Duodenal mucosa (tissue), 2 donors: Measurements from ENCODE around the gene NMNAT2.
"Not testable (repeated sequence)": the region's sequence is repeated elsewhere in the genome, so short reads cannot be mapped to it uniquely, and the experiment has no call there.

Source experiments
- H3K27ac ChIP-seq: one replicate; pipeline ENCODE4 v1.7.0; 2013; ENCODE audit warnings: low read depth, low read length
- H3K27me3 ChIP-seq, 2 donors: one replicate each; pipeline ENCODE4 v1.7.0; 2013; ENCODE audit warnings: low read length in 2 of 2, control low read depth in 1 of 2; ENCODE audit not compliant: insufficient read depth in 2 of 2, control insufficient read depth in 1 of 2
- H3K36me3 ChIP-seq, 2 donors: one replicate each; pipeline ENCODE4 v1.7.0; 2013; ENCODE audit warnings: low read length in 2 of 2, control low read depth in 1 of 2; ENCODE audit not compliant: insufficient read depth in 2 of 2, control insufficient read depth in 1 of 2
- H3K4me1 ChIP-seq, 2 donors: one replicate each; pipeline ENCODE4 v1.7.0; 2013; ENCODE audit warnings: low read length in 2 of 2, control low read depth in 1 of 2; ENCODE audit not compliant: insufficient read depth in 2 of 2, control insufficient read depth in 1 of 2
- H3K4me3 ChIP-seq, 2 donors: one replicate each; pipeline ENCODE4 v1.7.0; 2013; ENCODE audit warnings: low read length in 2 of 2, low read depth in 1 of 2
- H3K9ac ChIP-seq, 2 donors: one replicate each; pipeline ENCODE4 v1.7.0; 2013; ENCODE audit warnings: low read length in 2 of 2, low read depth in 1 of 2
- H3K9me3 ChIP-seq, 2 donors: one replicate each; pipeline ENCODE4 v1.7.0; 2013; ENCODE audit warnings: low read length in 2 of 2, control low read depth in 1 of 2; ENCODE audit not compliant: control insufficient read depth in 1 of 2

NMNAT2 gene

DNA sequence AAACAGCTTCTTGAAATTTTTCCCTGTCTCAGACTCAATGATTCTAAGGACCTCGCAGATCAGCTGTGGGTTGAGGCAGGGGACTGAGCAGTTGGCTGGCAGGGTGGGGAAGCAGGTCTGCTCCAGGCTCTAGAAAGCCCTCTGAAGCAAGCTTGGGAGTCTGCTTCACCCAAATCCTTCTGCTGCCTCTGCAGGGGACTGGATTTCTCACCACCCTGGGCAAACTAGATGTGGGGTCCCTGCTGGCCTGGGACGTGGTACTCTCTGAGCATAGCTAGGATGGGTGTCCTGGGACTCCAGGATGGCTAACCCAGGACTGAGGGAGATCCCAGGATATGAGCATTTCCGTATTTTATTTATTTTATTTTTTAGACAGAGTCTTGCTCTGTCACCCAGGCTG, 142.9 kb downstream of the NMNAT2 start:
- Histone ChIP-seq H3K9ac (no peak overlapping the region), H3K27ac (no peak overlapping the region), H3K4me3 (no peak overlapping the region), H3K9me3 (no peaks in the 10 kb centered on the region), H3K36me3 (no peaks in the 10 kb centered on the region), H3K27me3 (no peaks in the 10 kb centered on the region), H3K4me1 (no peaks in the 10 kb centered on the region)

DNA sequence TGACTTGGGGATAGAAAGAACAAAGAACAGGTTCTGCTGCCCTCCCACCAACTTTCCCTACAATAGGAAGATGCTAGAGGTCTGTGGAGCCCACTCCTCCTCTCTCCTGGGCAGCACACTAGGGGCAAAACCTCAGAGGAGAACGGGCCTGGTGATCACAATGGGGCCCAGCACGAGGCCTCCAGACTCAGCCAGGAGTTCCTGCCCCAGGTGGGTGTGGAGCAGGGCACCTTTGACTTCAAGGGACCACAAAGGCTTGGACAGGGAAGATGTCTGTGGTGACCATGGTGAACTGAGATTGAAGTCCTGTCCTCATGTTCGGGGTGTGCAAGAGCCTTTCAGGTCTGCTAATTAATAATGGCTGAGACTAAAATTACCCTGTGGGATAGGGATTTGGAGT, 143.3 kb downstream of the NMNAT2 start:
- Histone ChIP-seq H3K36me3 (no peaks in the 10 kb centered on the region), H3K27ac (no peak overlapping the region), H3K4me1 (no peaks in the 10 kb centered on the region)

DNA sequence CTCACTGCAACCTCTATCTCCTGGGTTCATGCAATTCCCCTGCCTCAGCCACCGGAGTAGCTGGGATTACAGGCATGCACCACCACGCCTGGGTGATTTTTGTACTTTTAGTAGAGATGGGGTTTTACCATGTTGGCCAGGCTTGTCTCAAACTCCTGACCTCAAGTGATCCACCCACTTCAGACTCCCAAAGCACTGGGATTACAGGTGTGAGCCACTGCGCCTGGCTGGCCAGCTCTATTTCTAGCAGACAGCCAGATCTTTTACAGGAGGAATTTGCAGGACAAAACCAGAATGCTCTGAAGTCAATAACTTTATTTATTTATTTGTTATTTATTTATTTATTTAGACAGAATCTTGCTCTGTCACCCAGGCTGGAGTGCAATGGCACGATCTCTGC, 144.2 kb downstream of the NMNAT2 start:
- not testable (repeated sequence) for H3K36me3 ChIP-seq, H3K27ac ChIP-seq, H3K4me1 ChIP-seq, H3K4me3 ChIP-seq, H3K9ac ChIP-seq, H3K9me3 ChIP-seq, H3K27me3 ChIP-seq

More for the DNA sequence above, 143.3 kb downstream of the NMNAT2 start:
- no peak overlapping the region for H3K9ac ChIP-seq
- H3K27me3 ChIP-seq = no peaks in the 10 kb centered on the region
- H3K4me3 ChIP-seq = no peak overlapping the region
- H3K9me3 ChIP-seq = no peaks in the 10 kb centered on the region

DNA sequence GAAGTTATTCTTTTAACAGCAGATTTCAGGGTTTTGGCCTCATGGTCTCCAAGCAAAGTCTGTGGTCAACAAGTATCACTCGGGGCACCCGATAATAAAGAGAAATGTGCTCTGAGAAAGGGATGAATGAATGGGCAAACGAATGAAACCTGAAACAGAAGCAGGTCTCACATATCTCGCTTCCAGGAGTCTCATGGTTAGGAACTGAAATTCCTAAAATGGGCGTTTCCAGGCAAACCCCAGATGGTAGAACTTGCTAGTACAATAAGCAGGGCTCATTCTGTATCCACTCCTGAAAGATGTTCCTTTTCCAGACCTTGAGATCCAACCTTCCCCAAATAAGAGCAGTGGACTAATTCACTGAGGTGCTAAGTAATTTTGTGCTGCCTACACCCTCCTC, 144.9 kb downstream of the NMNAT2 start:
- H3K27ac ChIP-seq = no peak overlapping the region
- no peaks in the 10 kb centered on the region for H3K4me1 ChIP-seq
- no peak overlapping the region for H3K4me3 ChIP-seq
- no peak overlapping the region for H3K9ac ChIP-seq
- H3K27me3 ChIP-seq = no peaks in the 10 kb centered on the region
- H3K36me3 ChIP-seq = no peaks in the 10 kb centered on the region
- no peaks in the 10 kb centered on the region for H3K9me3 ChIP-seq

DNA sequence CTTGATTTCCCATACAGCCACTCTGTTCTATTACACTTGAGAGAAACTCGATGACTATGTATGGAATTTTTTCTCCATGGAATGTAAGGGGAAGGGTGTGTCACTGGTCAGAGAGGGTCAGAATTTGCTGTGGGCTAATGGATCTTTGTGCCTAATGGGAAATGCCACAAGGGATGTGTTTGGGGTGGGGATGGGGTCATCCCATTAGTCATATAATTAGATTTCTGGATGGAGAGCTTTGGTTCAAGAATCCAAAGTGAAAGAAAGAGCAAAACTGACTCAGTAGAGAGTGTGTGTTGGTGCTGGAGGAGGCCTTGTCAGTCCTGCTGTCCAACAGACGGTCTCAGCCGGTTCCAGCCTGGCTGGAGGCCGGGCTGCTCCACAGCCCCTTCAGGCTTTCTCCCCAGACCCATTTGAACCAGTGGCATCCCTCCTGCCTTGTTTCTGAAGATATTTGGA, 145.8 kb downstream of the NMNAT2 start:
- H3K27me3 ChIP-seq = no peaks in the 10 kb centered on the region
- H3K27ac ChIP-seq = no peak overlapping the region
- no peak overlapping the region for H3K9ac ChIP-seq
- no peaks in the 10 kb centered on the region for H3K36me3 ChIP-seq
- no peak overlapping the region for H3K4me3 ChIP-seq
- peaks cover 0 to 4% of the 10 kb centered on the region in 2 donors for H3K4me1 ChIP-seq
- H3K9me3 ChIP-seq = no peaks in the 10 kb centered on the region

DNA sequence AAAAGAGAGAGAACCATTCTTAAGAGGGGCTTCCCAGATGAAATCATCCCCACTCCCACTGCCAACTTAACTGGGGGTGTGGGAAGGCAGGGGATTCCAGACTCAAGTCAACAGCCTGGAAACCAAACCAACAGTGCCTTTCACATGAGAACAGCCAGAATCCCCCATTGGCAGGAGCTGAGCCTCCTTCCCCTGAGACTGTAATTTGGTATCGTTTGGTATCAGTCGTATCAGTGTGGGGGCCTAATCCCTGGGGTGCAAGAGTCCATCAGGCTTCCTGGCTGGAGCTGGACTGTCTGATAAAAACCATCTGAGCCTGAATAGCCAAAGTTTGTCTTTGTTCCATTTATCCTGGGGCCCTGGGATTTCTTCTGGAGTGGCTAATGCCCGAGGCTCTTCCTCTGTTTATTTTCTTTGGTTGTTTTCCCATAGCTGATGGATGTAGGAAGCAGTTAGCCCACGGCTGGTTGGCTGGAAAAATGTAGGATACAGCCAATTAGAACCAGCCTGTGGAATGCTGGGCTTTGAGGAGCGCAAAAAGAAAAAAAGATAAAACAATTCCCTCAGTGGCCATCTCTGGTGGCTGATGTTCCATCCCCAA, 147.5 kb downstream of the NMNAT2 start:
- Histone ChIP-seq H3K4me3 (no peak overlapping the region), H3K27me3 (no peaks in the 10 kb centered on the region), H3K4me1 (peaks cover 0 to 4% of the 10 kb centered on the region in 2 donors), H3K9me3 (no peaks in the 10 kb centered on the region), H3K27ac (no peak overlapping the region), H3K36me3 (no peaks in the 10 kb centered on the region), H3K9ac (no peak overlapping the region)

DNA sequence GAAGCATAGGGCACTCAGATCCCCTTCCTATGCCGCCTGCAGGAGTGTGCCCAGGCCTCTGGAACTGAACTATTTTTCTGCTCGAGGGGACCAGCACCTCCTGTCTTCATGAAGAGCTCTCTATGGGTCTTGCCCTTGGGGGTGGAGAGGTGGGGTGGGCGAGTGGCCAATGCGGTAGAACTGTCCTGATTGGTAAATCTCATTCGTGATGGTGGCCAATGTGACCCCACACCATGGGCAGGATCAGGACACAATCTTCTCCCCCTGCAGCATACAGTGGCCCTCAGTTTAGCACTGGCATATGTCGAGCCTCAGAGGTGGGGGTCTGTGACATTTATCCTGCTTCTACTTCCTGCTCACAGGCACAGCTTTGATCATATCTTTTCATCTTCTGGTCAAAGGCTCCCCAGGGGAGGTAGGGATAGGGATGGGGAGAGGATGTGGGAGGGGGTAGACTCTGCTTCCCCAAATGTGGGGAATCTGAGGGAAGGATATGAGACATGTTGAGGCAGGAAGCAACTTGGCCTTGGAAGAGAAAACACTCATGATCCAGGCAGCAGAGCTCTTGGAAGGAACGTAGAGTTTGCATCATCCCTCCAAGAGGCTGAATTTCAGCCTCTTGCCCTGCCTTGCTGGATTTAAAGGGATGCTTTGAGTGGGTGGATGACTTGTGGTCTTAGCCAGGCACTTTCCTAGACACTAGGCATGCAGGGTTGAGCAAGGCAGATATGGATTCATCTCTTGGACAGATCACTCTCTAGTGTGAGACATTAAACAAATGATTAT, 150.3 kb downstream of the NMNAT2 start:
- Histone ChIP-seq H3K27ac (no peak overlapping the region), H3K9me3 (no peaks in the 10 kb centered on the region), H3K9ac (no peak overlapping the region), H3K4me3 (no peak overlapping the region), H3K36me3 (no peaks in the 10 kb centered on the region), H3K27me3 (no peaks in the 10 kb centered on the region), H3K4me1 (peaks cover 0 to 4% of the 10 kb centered on the region in 2 donors)

DNA sequence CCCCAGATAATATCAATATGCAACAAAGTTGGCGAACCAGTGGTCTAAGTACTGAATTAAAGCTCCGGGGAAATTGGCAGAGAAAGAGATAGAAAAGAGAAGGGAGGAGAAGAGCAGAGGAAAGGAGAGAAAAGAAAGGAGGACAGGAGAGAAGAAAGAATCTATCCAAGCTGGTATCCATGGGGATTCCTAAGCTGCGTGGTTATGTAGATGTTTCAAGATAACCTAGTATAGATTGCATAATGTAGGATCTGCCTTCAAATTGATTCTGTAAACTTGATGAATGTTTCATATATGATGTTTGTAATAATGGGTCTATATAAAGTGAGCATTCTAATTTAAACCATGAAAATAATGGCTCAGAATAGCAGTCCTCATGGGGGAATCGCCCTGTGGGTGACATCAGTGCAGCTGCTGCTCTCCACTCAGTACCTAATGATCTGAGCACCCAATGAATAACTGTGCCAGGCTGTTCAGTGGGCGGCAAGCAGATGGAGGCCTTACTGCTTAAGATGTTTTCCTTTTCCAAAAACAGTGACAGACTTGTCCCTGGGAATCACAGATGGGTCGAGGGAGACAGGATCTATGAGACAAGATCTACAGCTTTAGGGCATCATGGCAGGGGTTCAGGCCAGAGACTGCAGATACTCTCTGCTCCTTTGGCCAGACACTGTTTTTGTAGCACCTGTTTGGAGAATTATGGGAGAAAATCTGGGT, 154.1 kb downstream of the NMNAT2 start:
- no peaks in the 10 kb centered on the region for H3K9me3 ChIP-seq
- no peak overlapping the region for H3K4me3 ChIP-seq
- H3K27ac ChIP-seq = no peak overlapping the region
- no peaks in the 10 kb centered on the region for H3K27me3 ChIP-seq
- H3K4me1 ChIP-seq = peaks cover 0 to 4% of the 10 kb centered on the region in 2 donors
- H3K9ac ChIP-seq = no peak overlapping the region
- H3K36me3 ChIP-seq = no peaks in the 10 kb centered on the region

DNA sequence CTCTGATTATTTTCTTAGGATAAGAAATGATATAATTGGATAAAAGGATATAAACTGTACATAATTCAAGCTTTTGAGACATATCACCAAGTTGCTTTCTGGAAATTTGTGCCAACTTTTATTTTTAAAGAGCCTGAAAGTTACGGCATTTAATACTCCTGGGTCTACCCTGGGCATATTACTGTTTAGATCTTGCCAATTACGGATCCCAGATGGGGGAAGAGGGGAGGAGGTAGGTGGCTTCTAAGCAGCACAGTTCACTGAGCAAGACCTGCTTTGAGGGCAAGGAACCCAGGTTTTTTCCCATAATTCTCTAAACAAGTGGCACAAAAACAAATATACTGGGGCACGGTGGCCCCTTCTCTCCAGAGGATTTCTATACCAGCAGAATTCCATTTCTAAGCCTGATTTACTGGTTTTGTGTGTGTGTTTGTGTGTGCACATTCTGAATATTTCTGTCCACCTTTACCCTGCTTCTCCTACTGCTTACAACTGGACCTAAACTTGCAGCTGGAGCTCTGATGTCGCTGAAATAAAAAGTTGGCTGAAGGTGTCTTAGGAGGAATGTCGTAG, 155.5 kb downstream of the NMNAT2 start:
- Histone ChIP-seq H3K27me3 (no peaks in the 10 kb centered on the region), H3K9ac (no peak overlapping the region), H3K36me3 (no peaks in the 10 kb centered on the region), H3K27ac (no peak overlapping the region), H3K4me3 (no peak overlapping the region), H3K4me1 (peaks cover 0 to 1% of the 10 kb centered on the region in 2 donors), H3K9me3 (no peaks in the 10 kb centered on the region)

DNA sequence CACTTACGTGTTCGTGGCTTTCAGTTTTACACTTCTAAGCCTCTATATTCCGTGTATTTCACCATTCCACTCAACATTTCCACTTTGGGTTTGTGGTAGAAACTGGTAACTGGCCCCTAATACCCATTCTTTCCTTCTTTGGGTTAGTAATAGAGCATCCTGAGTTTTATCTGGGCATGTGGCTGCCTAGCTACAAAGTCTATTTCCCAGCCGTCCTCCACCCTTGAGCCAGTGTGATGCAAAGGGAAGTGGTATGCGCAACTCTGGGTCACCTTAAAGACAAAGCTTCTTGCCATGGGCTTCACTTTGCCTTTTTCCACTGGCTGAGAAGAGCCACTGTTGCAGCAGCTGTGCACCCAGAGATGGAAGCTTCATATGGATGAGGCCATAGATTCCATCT, 158.3 kb downstream of the NMNAT2 start:
- Histone ChIP-seq H3K27me3 (no peaks in the 10 kb centered on the region), H3K4me3 (no peak overlapping the region), H3K36me3 (no peaks in the 10 kb centered on the region), H3K4me1 (no peaks in the 10 kb centered on the region), H3K9ac (no peak overlapping the region), H3K9me3 (no peaks in the 10 kb centered on the region), H3K27ac (no peak overlapping the region)
